ENCODE measurements around the gene SNX4.
"Not testable (repeated sequence)": the region's sequence is repeated elsewhere in the genome, so short reads cannot be mapped to it uniquely, and the experiment has no call there.

SNX4 gene

DNA sequence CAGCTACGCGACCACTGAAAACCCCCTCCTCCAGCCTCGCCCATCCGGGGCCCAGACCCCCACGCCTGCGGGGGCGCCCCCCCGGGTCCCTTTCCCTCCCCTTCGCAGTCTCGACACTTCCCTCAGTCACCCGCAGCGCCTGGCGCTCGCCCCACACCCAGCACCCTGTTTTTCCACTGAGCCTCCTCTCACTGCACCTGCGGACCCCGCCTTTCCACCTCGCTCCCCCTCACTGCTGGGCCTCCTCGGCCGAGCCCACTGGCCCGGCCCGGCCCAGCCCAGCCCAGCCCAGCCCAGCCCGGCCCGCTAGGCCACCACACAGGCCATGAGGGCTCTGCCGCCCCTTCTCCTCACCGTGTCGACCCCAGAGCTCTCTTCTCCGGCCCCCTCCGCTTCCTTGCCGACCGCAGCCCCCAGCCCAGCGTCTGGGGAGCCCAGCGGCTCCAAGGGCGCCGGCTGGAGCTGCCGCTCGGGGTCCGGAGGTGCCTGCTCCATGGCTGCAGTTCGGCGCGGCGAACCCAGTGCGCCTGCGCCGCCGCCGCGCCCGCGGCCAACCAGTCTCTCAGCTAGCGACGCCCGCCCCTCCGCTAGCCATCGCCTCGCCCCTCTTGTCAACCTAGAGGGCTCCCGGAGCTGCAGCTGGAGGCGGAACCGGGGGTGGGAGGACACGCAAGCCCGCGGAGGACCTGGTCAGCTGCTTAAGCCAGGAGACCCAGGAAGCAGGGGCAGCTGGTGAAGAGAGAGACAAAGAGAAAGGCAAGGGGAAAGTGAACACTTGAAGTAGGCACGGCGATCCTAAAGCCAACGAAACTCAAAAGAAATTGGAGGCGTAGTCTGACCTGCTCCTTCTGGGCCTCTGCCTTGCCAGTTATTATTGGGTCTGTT is at the start of gene SNX4:
Gene SNX4, minus strand, starts transcription at position 525 of the 885 bp plus-strand sequence. Its CDS starts 30 bp downstream, at position 495.
- peak; percentile 90 for DNase-seq (ENCODE audit: low read depth, low spot score)

DNA sequence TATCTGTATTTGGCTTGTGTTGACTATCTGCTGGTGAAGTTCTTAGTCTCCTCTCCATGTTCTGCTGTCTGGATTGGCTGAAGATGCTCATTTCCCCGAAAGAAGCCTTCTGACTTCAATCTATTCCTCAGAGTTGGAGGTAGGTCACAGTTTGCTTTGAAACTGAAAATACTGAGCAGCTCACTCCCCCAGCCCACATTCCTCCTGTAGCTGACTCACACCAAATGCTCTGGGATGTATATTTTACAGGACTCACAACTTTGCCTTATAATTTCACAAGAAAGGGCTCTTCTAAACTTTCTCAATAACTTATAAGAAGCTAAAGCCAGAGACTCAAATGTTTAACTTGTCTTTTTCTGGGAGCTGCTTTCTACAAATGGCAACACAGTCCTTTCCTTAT is 36.3 kb upstream of the SNX4 start:
- no peak for DNase-seq (ENCODE audit: low read depth, low spot score)

DNA sequence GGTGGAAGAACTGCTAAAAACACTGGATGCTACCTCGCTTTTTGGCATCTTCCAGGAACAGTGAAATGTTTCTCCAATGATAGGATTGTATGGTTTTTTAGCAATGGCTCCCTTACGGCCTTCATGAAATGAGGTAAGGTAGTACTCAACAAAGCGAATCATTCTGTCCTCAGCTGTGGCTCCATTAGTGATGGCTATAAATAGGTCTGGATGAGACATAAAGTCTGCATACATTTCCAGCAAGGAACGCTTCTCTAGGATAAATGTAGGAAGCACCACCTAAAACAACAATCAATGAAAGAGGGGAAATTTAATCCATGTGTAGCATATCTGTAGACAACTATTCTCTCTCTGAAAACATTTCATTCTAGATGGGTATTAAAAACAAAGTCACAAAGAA is 32.4 kb upstream of the SNX4 start:
- DNase-seq (ENCODE audit: low read depth, low spot score), result no peak

DNA sequence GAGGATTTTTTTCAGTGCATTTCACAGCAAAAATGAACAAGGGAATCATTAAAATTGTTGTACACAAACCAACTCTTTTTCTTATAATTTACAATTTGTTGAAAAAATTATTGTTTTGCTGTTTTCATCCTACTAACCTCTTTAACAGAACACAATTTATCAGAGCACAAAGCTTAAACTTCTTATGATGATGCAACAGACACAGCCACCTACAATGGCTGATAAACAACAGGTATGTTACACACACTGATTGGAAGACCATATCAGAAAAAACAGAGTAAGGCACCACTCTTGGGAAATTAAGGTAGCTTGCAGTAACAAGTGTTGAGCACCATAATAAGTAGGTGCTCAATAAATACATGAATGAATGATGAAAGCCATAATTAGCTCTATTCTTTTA is 8.9 kb upstream of the SNX4 start:
- DNase-seq (ENCODE audit: low read depth, low spot score), result no peak

DNA sequence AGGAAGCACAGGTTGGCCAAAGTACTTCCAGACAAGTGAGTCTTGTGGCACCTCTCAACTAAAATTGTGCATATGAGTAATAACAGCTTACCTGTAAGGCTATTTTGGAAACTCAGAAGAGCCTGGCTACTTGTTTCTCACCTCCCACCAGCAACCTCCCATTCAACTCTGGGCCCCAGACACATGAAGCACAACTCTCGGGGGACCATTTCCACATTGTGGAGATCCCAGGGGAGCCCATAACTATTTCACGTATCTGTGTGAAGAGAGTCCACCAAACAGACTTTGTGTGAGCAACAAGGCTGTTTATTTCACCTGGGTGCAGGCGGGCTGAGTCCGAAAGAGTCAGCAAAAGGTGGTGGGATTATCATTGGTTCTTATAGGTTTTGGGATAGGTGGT is 5.2 kb upstream of the SNX4 start:
- DNase-seq (ENCODE audit: low read depth, low spot score), result no peak

DNA sequence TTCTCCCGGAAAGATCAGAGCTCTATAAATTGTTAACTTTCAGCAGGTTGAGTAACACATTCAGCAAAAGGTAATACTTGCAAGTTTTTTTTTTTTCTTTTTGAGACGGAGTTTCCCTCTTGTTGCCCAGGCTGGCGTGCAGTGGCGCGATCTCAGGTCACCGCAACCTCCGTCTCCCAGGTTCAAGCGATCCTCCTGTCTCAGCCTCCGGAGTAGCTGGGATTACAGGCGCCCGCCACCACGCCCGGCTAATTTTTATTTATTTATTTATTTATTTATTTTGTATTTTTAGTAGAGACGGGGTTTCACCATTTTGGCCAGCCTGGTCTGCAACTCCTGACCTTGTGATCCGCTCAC is 539 bp upstream of the SNX4 start:
- not testable (repeated sequence) for DNase-seq (ENCODE audit: low read depth, low spot score)

DNA sequence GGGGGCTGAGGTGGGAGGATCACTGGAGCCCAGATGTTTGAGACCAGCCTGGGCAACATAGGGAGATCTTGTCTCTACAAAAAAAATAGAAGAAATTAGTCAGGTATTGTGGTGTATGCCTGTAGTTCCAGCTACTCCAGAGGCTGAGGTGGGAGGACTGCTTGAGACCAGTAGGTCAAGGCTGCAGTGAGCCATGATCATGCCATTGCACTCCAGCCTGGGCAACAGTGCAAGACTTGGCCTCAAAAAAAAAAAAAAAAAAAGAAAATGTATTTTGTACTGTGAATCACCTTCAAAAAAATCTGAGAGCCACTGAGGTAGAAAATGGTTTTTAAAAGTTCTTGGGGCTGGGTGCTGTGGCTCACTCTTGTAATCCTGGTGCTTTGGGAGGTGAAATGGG is 4.6 kb downstream of the SNX4 start:
- no peak for DNase-seq (ENCODE audit: low read depth, low spot score)

DNA sequence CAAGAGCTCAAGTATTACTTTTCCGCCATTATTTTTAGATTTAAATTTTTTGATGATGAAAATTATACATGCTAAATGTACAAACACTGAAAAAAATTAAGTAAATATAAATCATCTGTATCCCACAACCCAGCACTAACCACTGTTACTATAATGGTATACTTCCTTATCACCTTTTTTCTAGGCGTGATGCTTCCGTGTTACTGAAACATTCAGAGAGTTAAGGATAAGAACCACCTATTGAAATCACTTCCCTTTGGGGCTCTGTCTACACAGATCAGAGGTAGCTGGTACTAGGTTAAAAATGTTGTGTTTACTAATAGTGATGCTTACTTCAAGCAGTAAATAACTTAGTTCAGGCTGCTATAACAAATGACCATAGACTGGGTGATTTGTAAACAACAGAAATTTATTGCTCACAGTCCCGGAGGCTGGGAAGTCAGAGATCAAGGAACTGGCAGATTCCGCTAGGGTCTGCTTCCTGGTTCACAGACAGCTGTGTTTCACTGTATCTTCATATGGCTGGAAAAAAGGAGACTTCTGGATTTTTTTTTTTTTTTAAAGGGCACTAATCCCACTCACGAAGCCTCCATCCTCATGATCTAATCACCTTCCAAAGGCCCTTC is 6.4 kb downstream of the SNX4 start:
- DNase-seq (ENCODE audit: low read depth, low spot score), result no peak

DNA sequence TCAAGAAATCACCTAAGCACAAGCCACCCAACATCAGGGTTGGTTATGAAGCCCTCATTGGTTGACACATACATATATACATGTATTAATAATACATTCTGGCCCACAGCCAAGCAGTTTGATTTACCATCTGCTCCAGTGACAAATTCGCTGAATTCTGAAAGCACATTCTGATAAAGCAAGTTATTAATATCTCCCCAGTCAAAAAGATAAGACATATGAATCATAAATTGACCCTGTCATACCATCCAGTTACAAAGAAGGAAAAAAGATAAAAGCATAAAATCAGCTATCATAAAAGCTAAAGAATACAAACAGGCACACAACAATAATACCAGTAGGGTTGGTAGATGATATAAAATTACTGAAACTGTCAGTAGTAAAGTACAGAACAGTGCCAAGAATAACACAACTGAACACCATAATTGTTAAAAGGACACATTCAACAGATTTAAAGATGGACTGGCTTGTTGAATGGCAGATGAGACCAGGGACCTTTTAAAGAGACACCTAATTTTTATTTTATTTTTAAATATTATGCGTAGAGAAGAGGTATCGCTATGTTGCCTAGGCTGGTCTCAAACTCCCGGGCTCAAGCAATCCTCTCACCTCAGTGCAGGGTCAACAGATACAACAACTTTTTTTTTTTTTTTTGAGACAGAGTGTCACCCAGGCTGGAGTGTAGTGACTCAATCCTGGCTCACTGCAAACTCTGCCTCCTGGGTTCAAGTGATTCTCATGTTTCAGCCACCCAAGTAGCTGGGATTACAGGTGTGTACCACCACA is 7.7 kb downstream of the SNX4 start:
- DNase-seq (ENCODE audit: low read depth, low spot score), result peak; percentile 7

DNA sequence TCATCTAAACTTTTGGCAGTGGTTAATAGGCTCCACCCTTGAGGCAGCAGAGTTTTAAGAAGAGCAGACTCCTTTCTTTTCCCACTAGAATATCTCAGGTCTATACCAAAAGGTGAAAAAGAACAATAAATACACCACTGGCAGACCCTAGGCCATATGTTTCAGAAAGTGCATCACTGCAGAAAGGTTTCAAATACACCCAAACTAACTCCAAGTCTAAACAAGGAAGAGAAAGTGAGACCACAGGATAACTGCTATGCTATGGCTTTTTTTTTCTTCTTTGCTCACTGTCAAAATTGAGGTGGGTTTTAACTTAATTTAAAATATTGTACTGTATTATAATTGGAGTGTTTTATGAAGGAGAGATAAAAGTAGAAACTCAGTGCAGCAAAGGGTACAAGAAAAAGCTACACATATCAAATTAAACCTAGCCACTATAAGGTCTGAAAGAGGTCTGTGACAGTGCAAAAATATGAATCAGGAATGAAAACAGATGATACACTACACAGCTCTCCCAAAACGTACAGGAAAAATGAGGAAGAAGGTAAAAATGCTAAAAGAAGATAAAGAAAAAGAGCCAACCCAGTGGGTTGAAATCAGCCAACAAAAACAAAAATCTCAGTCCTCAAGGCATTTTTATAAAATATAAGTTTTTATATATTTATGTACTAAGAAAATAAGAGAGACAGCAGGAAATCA is 8.4 kb downstream of the SNX4 start:
- DNase-seq (ENCODE audit: low read depth, low spot score), result no peak

DNA sequence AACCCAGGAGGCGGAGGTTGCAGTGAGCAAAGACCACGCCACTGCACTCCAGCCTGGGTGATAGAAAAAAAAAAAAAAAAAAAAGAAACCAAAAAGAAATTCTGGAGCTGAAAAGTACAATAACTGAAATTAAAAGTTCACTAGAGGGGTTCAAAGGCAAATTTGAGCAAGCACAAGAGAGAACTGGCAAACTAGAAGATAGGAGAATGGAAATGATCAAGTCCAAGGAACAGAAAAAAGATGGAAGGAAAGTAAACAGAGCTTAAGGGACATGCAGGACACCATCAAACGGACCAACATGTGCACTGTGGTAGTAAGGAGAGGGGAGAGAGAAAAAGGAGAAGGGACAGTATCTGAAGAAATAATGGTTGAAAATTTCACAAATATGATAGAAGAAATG is 12.9 kb downstream of the SNX4 start:
- no peak for DNase-seq (ENCODE audit: low read depth, low spot score)

DNA sequence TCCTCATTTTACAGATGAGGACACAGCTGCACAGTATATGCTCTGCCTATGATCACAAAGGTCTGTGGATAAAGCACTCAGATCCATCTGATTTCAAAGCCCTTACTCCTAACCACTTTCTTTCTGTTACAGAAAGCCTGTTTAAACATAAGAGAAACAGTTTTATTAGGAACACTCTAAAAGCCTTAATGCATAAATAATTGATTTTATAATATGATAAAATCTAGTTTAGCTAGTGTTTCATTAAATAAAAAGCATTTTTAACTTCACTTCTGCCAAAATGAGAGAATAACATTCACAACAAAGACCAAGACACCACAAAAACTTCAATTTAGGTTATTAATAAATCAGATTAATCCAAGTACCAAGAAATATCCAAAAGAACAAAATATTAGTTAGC is 21.4 kb downstream of the SNX4 start:
- DNase-seq (ENCODE audit: low read depth, low spot score), result no peak

DNA sequence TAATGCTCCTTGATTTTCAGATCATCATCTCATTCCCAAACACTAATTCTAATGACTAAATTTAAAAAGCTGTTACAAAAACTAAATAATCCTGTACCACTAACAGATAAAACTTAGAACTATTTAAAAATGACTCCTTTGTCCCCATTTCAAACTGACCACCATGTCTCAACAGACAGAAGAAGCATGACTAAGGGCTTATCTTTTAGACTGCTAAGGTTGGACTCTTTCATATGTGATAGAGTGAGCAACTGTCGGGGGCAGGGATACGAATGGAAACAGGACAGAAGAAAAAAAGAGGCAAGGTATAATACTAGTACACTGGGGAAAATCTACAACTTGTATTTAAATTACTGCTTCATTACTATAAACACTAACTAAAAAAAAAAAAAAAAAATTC is 23.3 kb downstream of the SNX4 start:
- no peak for DNase-seq (ENCODE audit: low read depth, low spot score)

DNA sequence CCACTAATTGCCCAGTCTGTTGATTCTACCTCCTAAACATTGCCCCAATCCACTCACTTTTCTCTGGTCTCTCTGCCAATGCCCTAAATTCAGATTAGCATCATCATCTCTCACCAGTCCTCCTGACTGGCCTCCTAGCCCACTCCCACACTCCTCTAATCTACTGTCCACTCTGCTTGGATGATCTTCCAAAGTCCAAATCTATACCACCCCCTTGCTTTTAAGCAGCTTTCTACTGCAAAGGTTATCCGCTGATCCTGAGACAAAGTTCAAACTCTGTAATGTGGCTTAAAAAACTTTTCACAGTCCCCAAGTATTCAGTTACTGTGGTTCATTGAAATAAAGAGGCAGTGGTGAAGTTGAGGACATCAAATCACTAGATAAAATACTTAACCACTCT is 37.6 kb downstream of the SNX4 start:
- no peak for DNase-seq (ENCODE audit: low read depth, low spot score)

DNA sequence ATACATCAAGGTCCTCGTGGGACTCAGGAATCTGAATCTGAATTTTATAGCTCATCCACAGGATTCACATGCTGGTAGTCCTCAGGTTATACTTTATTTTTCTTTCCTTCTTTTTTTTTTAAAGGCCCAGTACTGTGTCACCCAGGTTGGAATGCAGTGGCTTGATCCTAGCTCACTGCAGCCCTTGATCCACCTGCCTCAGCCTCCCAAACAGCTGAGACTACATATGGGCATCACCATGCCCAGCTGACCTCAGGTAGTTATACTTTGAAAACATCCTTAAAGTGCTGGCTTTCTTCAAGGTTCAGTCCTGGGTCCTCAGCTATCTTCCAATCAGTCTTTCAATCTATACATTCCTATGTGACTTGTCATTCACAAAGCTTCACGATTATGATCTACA is 38.2 kb downstream of the SNX4 start:
- no peak for DNase-seq (ENCODE audit: low read depth, low spot score)

DNA sequence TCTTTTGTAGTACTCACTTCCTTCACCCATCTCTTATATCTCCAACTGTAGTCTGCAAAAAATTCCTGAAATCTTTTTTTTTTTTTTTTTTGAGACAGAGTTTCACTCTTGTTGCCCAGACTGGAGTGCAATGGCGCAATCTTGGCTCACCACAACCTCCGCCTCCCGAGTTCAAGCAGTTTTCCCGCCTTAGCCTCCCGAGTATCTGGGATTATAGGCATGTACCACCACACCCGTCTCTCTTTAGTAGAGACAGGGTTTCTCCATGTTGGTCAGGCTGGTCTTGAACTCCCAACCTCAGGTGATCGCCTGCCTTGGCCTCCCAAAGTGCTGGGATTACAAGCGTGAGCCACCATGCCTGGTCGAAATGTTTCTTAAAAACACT is 38.6 kb downstream of the SNX4 start:
- DNase-seq (ENCODE audit: low read depth, low spot score), result not testable (repeated sequence)

DNA sequence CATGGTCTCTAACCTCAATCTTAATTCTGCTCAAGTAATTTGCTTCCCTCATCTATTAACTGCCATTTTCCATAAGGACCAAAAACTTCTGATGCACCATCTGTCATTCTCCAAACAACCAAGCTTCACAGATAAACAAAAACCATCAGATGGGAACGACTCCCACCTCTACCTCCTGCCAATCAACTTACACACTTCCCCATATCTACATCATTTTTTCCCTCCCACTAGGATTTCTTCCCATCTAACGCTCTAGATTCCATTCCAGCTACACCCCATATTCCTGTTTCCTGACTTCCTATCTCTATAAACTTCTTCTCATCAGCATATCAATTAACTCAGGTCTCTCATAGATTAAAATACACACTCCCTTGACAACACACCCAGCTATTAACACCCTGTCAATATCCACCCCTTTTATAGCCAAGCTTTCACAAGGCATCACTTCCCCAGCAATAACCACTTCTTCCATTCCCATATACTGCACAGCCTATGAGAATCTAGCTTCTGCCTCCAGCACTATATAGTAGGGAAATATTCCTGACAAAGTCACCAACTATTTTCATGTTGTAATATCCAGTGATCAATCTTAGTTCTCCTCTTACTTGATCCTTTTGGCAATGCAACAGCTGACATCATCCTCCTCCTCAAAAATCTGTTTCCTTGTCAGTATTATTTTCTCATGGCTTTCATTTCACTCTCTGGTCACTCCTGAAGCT is 39.2 kb downstream of the SNX4 start:
- no peak for DNase-seq (ENCODE audit: low read depth, low spot score)

DNA sequence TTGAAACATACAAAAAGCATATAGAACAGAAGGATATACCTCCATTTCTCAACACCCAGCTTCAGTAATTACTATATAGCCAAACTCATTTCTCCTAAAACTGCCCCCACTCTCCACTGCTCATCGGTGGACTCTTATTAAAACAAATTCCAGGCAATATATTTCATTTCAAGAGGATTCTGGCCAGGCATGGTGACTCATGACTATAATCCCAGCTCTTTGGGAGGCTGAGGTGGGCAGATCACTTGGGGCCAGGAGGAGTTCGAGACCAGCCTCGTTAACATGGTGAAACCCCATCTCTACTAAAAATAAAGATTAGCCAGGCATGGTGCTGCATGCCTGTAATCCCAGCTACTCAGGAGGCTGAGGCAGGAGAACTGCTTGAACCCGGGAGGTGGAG is 40.9 kb downstream of the SNX4 start:
- no peak for DNase-seq (ENCODE audit: low read depth, low spot score)

DNA sequence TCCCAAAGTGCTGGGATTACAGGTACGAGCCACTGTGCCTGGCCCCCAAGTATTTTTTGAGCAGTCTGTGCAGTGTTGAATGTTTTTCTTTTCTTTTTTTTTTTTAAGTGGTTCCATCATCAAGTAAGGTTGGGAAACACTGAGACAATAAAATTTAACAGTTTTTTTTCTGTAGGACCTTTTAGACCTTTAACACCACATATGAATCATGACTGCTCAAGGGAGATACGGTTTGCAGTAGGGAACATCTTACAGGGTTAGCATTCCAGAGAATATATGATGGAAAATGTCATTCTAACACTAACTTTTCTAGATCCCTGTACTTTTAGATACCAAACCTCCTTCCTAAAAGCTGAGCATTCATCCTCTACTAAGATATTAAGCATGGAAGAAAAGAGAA is 41.7 kb downstream of the SNX4 start:
- DNase-seq (ENCODE audit: low read depth, low spot score), result no peak

DNA sequence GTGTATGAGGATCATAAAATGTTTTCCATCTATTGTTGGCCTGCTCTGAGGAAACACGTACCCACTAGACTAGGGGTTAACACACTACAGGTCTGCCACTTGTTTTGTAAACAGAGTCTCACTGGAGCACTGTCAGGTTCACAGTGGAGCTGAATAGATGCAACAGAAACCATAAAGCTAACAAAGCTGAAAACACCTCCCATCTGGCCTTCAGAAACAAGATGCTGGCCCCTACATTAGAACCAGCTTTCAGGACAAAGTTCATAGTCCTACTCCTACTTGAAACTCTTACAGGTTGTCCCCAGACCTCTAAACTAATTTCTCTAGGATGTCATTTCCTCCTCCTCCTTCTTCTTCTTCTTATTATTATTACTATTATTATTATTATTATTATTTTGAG is 42.3 kb downstream of the SNX4 start:
- DNase-seq (ENCODE audit: low read depth, low spot score), result no peak

DNA sequence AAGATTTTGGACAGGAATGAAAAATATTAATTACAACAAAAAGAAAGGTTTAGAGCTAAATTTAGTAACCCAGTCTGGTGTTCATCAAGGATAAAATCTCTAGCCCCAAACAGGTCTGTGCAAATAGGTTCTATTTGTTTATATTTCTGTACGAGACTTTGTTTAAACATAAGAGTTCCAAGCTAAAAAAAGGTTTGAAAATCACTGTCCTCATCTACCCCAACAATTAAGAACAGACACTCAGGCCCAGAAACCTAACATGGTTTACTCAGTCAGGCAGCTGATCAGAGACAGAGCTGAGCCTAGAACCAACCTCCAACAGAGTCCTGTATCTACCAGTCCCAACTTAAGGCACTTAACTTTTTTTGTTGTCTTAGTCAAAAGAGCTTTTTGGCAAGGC is 49.3 kb downstream of the SNX4 start:
- DNase-seq (ENCODE audit: low read depth, low spot score), result no peak
